ENCODE results near the gene SYNE2. TPM values are rescaled to one million over a fixed set of nuclear protein-coding genes. Genes with fewer than 3 reads are reported as not detected.

SYNE2 gene
- total RNA-seq, 1 experiment from 2014 or later, result 48.5 TPM

DNA sequence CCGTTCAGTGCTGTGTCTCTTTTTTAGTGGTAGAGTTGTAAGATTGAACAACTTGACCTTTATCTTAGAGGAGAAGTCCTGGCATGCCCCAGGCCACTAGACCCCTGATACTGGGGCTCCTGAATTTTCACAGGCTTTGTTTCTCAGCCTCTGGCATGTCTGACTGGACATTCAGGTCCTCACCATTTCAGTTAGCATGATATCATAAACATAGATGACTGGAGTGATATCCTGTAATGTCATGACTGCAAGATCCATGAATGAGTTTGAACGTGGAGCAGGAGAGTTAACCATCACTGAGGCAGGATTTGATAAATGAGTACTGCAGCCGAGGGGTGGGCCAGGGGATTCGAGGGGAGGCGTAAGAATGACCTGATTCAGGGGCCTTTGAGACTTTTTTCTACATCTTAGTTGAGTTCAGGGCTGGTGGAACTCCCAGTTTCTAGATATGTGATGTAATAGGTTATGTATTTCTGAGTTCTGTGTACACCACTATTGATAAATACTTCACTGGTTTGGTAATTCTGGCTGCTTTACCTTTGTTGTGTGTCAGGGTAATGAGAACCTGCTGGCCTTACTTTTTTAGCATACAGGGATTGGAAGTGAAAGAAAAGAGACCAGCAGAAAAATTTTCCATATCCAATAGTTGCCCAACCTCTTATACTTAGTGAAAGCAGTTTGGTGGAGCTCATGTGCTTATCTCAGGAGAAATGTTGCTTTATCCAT, 217.0 kb downstream of the SYNE2 start:
- Histone ChIP-seq H3K27me3 (replicated peaks; ENCODE audit: control insufficient read depth, insufficient read depth, low read length) (no peaks in the 10 kb centered on the region), H3K4me3 (ENCODE audit: low read depth, low read length) (no peak overlapping the region), H3K9me3 (no peaks in the 10 kb centered on the region), H3K36me3 (ENCODE audit: control insufficient read depth, insufficient read depth, low read length) (peaks cover 1% of the 10 kb centered on the region; the same call in 1 of the 2 replicates), H3K4me1 (no peaks in the 10 kb centered on the region)
- Mint-ChIP-seq H3K27me3 (ENCODE audit: insufficient read depth, unreplicated experiment) (no peaks in the 10 kb centered on the region), H3K9me3 (ENCODE audit: unreplicated experiment) (no peaks in the 10 kb centered on the region), H3K36me3 (ENCODE audit: insufficient read depth, unreplicated experiment) (peaks cover 13% of the 10 kb centered on the region), H3K4me1 (ENCODE audit: low read depth, unreplicated experiment) (no peaks in the 10 kb centered on the region), H3K4me3 (ENCODE audit: unreplicated experiment) (no peak overlapping the region), H3K27ac (ENCODE audit: unreplicated experiment) (no peak overlapping the region)
- DNase-seq, result no peak
- intact Hi-C loops (cut with micrococcal nuclease; ENCODE audit: unreplicated experiment), result no loop called here
- POLR2A ChIA-PET, result no interaction called here
- no TSS peak for BruUV-seq (replicated peaks)
- CTCF ChIA-PET, result interaction anchor here (0.7 kb wide), 1 partner anchor 312 kb away, joined by 3 read pairs; no protein-coding TSS in a partner anchor
- no peak for TF ChIP-seq CTCF (IDR thresholded peaks at IDR 0.05; ENCODE audit: insufficient read depth in 1 of 2, low read depth in 1 of 2, low read length in 1 of 2, severe bottlenecking in 1 of 2, unreplicated experiment in 1 of 2)

DNA sequence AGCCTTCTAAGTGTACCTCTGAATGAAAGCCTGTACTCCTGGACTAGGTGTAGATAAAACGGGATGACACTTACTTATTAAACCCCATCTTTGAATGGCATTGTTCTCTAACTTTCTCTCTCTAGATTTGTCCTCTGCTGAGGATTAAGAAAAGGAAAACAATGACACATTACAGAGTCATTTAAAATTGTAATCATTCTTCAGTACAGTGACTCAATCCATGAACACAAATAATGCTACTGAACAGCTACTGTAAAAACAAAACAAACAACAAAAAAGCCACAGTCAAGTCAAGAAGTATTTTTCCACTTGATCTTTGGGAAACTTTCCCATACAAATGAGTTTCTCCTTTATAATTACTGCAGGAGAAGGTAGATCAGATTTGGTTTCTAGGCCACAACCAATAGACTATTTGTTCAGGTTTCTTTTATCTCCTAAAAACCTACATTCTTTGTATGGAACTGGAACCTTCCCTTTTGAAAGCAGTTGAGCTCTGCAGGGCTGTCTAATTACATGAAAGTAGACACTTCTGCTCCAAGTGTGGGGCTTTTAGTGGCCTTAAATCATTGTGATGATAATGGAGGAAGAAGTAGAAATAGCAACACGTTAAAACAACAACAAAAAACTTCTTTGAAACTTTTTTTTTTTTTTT, 222.3 kb downstream of the SYNE2 start:
- BruUV-seq (replicated peaks), result no TSS peak
- Mint-ChIP-seq H3K36me3 (ENCODE audit: insufficient read depth, unreplicated experiment) (no peaks in the 10 kb centered on the region), H3K9me3 (ENCODE audit: unreplicated experiment) (no peaks in the 10 kb centered on the region), H3K4me1 (ENCODE audit: low read depth, unreplicated experiment) (no peaks in the 10 kb centered on the region), H3K27ac (ENCODE audit: unreplicated experiment) (no peak overlapping the region), H3K27me3 (ENCODE audit: insufficient read depth, unreplicated experiment) (no peaks in the 10 kb centered on the region), H3K4me3 (ENCODE audit: unreplicated experiment) (no peak overlapping the region)
- H3K9me3 ChIP-seq, result no peaks in the 10 kb centered on the region
- DNase-seq, result no peak
- CTCF ChIA-PET, result no interaction called here
- no peaks in the 10 kb centered on the region for H3K27me3 ChIP-seq (replicated peaks; ENCODE audit: control insufficient read depth, insufficient read depth, low read length)
- no peak overlapping the region for H3K4me3 ChIP-seq (ENCODE audit: low read depth, low read length)
- peaks cover 1% of the 10 kb centered on the region; the same call in 1 of the 2 replicates for H3K36me3 ChIP-seq (ENCODE audit: control insufficient read depth, insufficient read depth, low read length)
- intact Hi-C loops (cut with micrococcal nuclease; ENCODE audit: unreplicated experiment), result no loop called here
- no peaks in the 10 kb centered on the region for H3K4me1 ChIP-seq
- no peak for TF ChIP-seq CTCF (IDR thresholded peaks at IDR 0.05; ENCODE audit: insufficient read depth in 1 of 2, low read depth in 1 of 2, low read length in 1 of 2, severe bottlenecking in 1 of 2, unreplicated experiment in 1 of 2)
- POLR2A ChIA-PET, result interaction anchor here (0.6 kb wide), 1 partner anchor 188 kb away, joined by 3 read pairs; no protein-coding TSS in a partner anchor

DNA sequence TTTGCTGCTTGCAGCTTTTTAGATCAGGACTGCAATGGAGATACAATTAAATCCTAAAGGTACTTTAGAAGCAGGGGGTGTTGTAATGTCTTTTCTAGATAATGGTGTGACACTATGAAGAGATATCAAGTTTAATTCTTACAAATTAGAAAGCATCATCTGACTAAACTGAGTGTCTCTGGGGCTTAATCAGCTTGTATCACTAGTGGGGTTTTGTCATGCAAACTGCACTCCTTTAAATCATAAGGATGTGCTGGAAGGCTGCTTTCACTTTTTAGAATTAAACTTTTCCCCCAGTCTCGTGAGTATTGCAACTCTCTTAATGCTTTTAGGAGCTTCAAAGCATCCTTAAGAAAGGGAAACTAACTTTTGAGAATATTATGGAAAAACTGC, 222.8 kb downstream of the SYNE2 start:
- Histone ChIP-seq H3K9me3 (no peaks in the 10 kb centered on the region), H3K27me3 (replicated peaks; ENCODE audit: control insufficient read depth, insufficient read depth, low read length) (no peaks in the 10 kb centered on the region), H3K4me3 (ENCODE audit: low read depth, low read length) (no peak overlapping the region), H3K4me1 (no peaks in the 10 kb centered on the region), H3K36me3 (ENCODE audit: control insufficient read depth, insufficient read depth, low read length) (peaks cover 1% of the 10 kb centered on the region; the same call in 1 of the 2 replicates)
- no peaks in the 10 kb centered on the region for H3K4me1 Mint-ChIP-seq (ENCODE audit: low read depth, unreplicated experiment)
- CTCF ChIA-PET, result no interaction called here
- intact Hi-C loops (cut with micrococcal nuclease; ENCODE audit: unreplicated experiment), result no loop called here
- DNase-seq, result no peak
- H3K27ac Mint-ChIP-seq (ENCODE audit: unreplicated experiment), result no peak overlapping the region
- no peaks in the 10 kb centered on the region for H3K9me3 Mint-ChIP-seq (ENCODE audit: unreplicated experiment)
- H3K36me3 Mint-ChIP-seq (ENCODE audit: insufficient read depth, unreplicated experiment), result no peaks in the 10 kb centered on the region
- H3K27me3 Mint-ChIP-seq (ENCODE audit: insufficient read depth, unreplicated experiment), result no peaks in the 10 kb centered on the region
- POLR2A ChIA-PET, result interaction anchor here (0.6 kb wide), 1 partner anchor 188 kb away, joined by 3 read pairs; no protein-coding TSS in a partner anchor
- H3K4me3 Mint-ChIP-seq (ENCODE audit: unreplicated experiment), result no peak overlapping the region
- no TSS peak for BruUV-seq (replicated peaks)
- no peak for TF ChIP-seq CTCF (IDR thresholded peaks at IDR 0.05; ENCODE audit: insufficient read depth in 1 of 2, low read depth in 1 of 2, low read length in 1 of 2, severe bottlenecking in 1 of 2, unreplicated experiment in 1 of 2)

All from Caco-2 (cell line).